ENCODE results near the gene ZNF837. TPM values are rescaled to one million over a fixed set of nuclear protein-coding genes. Genes with fewer than 3 reads are reported as not detected.

Gene ZNF837
- total and polyA plus RNA-seq, 2 of the 13 experiments (the other 11 are each of a cell fraction or from before 2014, with no cell fraction given) = 0.29 to 1.3 TPM

- no peak for TF ChIP-seq POGZ (CRISPR knock-in tag; IDR thresholded peaks at IDR 0.05)
- no peak for TF ChIP-seq ZSCAN30 (CRISPR knock-in tag; IDR thresholded peaks at IDR 0.05)
- TF ChIP-seq ZNF709 (CRISPR knock-in tag; IDR thresholded peaks at IDR 0.05) = peak; percentile 42; the same call in 1 of the 2 replicates
- peak; percentile 63; the same call in 1 of the 2 replicates for TF ChIP-seq TOPORS (CRISPR knock-in tag; IDR thresholded peaks at IDR 0.05)
- TF ChIP-seq ZNF891 (CRISPR knock-in tag; IDR thresholded peaks at IDR 0.05) = 0 out of 2 replicates have a peak, but pooled peaks have one; percentile 48
- TF ChIP-seq HNRNPLL (IDR thresholded peaks at IDR 0.05; ENCODE audit: low read depth, low read length, poor library complexity, severe bottlenecking) = peak; percentile 98
- no peak for TF ChIP-seq ZNF75D (CRISPR knock-in tag; IDR thresholded peaks at IDR 0.05; ENCODE audit: borderline replicate concordance)
- no peak for TF ChIP-seq RERE (CRISPR knock-in tag; IDR thresholded peaks at IDR 0.05; ENCODE audit: low read depth)
- no peak for TF ChIP-seq ZNF180 (CRISPR knock-in tag; IDR thresholded peaks at IDR 0.05; ENCODE audit: borderline replicate concordance, low read depth)
- no peak for TF ChIP-seq ZBTB7A (CRISPR knock-in tag; IDR thresholded peaks at IDR 0.05)
- peak; percentile 46; the same call in 1 of the 2 replicates for TF ChIP-seq ERF (CRISPR knock-in tag; IDR thresholded peaks at IDR 0.05)
- peak; percentile 87 for TF ChIP-seq CREM (IDR thresholded peaks at IDR 0.05)
- TF ChIP-seq CREM (CRISPR knock-in tag; IDR thresholded peaks at IDR 0.05) = no peak
- peak; percentile 26; the same call in 1 of the 2 replicates for TF ChIP-seq ZBTB38 (CRISPR knock-in tag; IDR thresholded peaks at IDR 0.05)
- TF ChIP-seq BCLAF1 (IDR thresholded peaks at IDR 0.05) = no peak
- no peak for TF ChIP-seq PRMT3 (CRISPR knock-in tag; IDR thresholded peaks at IDR 0.05; ENCODE audit: borderline replicate concordance, low read depth)
- no peak for TF ChIP-seq PAF1 (CRISPR knock-in tag; IDR thresholded peaks at IDR 0.05)
- no peak for TF ChIP-seq ELK4 (CRISPR knock-in tag; IDR thresholded peaks at IDR 0.05; ENCODE audit: borderline replicate concordance)
- TF ChIP-seq CHD4 (IDR thresholded peaks at IDR 0.05; ENCODE audit: borderline replicate concordance, low read length) = no peak
- no peak for TF ChIP-seq ZNF703 (CRISPR knock-in tag; IDR thresholded peaks at IDR 0.05; ENCODE audit: borderline replicate concordance)
- no peak for TF ChIP-seq ISL2 (CRISPR knock-in tag; IDR thresholded peaks at IDR 0.05)
Measured at GRCh38 chr19:58400916-58401839, 20.3 kb upstream of the ZNF837 start (continued).
